Esophagus muscularis mucosa (tissue), 4 donors: ENCODE measurements around the gene MRPS22. TPM values are rescaled to one million over a fixed set of nuclear protein-coding genes. Genes with fewer than 3 reads are reported as not detected.

Experiments
- DNase-seq: peaks from one replicate; pipeline ENCODE4 v3.0.0-alpha.2; 2017; ENCODE audit errors: extremely low spot score
- H3K27ac ChIP-seq, 4 donors: fragments of 200-600 bp; sonication (generic); replicated peaks in 1 of 4; 1 replicate in 3 of 4; 2 replicates in 1 of 4; pipeline ENCODE4 v1.5.1; 2016 to 2019; ENCODE audit warnings: mild to moderate bottlenecking in 1 of 4
- H3K27me3 ChIP-seq, 4 donors: fragments of 200-600 bp; sonication (generic); one replicate each; pipeline versions ENCODE4 v1.5.1 to v1.6.0; 2016 to 2019
- H3K36me3 ChIP-seq, 4 donors: fragments of 200-600 bp; sonication (generic); one replicate each; pipeline ENCODE4 v1.5.1; 2016 to 2019
- H3K4me1 ChIP-seq, 4 donors: fragments of 200-600 bp; sonication (generic); one replicate each; pipeline ENCODE4 v1.5.1; 2016 to 2019
- H3K4me3 ChIP-seq, 4 donors: fragments of 200-600 bp; sonication (generic); 1 replicate in 2 of 4; 2 replicates in 2 of 4; pipeline ENCODE4 v1.5.1; 2016 to 2019; ENCODE audit warnings: mild to moderate bottlenecking in 4 of 4, moderate library complexity in 1 of 4
- H3K9me3 ChIP-seq, 4 donors: fragments of 200-600 bp; sonication (generic); 1 replicate in 3 of 4; 2 replicates in 1 of 4; pipeline ENCODE4 v1.5.1; 2016 to 2019
- CTCF ChIP-seq, 3 experiments: fragments of 200-600 bp in 2 of 3; fragments of 450-650 bp in 1 of 3; sonication (generic) in 2 of 3; IDR thresholded peaks; one replicate each; pipeline ENCODE4 v1.5.1; 2017 to 2019; ENCODE audit warnings: antibody characterized with exemption in 3 of 3, mild to moderate bottlenecking in 2 of 3, moderate library complexity in 1 of 3
- EP300 ChIP-seq: sonication (generic); formaldehyde crosslinking; IDR thresholded peaks from one replicate; pipeline ENCODE4 v1.6.1; 2017; ENCODE audit warnings: antibody characterized with exemption
- POLR2A ChIP-seq: fragments of 450-650 bp; IDR thresholded peaks from one replicate; pipeline ENCODE4 v1.6.1; 2017; ENCODE audit warnings: antibody characterized with exemption, moderate library complexity, mild to moderate bottlenecking, low read depth
- POLR2AphosphoS5 ChIP-seq, 2 donors: sonication (generic); formaldehyde crosslinking; IDR thresholded peaks; one replicate each; pipeline ENCODE4 v1.6.1; 2017; ENCODE audit warnings: antibody characterized with exemption in 2 of 2
- WGBS: methylation state at CpG from one replicate; pipeline ENCODE4 v1.1.5; 2018; 5-methylcytosine and 5-hydroxymethylcytosine counted together
- intact Hi-C: fragments of 100-400 bp; cut with DNase I; formaldehyde crosslinking; loops from one replicate; pipeline ENCODE4 v1.15.1; 2023
- total RNA-seq, 4 donors: library from RNA; depleted of rRNA; stranded (reverse); fragments of >200 nt; gene quantifications; one replicate each; pipeline versions ENCODE4 v1.1.0 to v1.2.1, GENCODE V29; 2016

Gene MRPS22
- total RNA-seq, 4 donors from 2014 or later: 37.0 to 50.9 (median 45.8) TPM

- Histone ChIP-seq H3K4me3 (no peak overlapping the region), H3K27me3 (peaks cover 0 to 6% (median 0%) of the 10 kb centered on the region in 4 donors), H3K4me1 (no peaks in the 10 kb centered on the region), H3K36me3 (no peaks in the 10 kb centered on the region), H3K9me3 (no peaks in the 10 kb centered on the region), H3K27ac (no peak overlapping the region)
- no peak for TF ChIP-seq POLR2AphosphoS5 (IDR thresholded peaks at IDR 0.05)
- no peak for TF ChIP-seq EP300
- no peak for TF ChIP-seq CTCF (IDR thresholded peaks at IDR 0.05)
- no peak for TF ChIP-seq POLR2A
- WGBS: 96% methylated on average over 7 of the region's 7 CpGs
- no peak for DNase-seq
- intact Hi-C loops: no loop called here
Observed at GRCh38 chr3:139323146-139323545, 20.7 kb upstream of the MRPS22 start.

GRCh38 chr3:139324456-139324855 is 19.4 kb upstream of the MRPS22 start:
- no peak for DNase-seq
- Histone ChIP-seq H3K27ac (no peak overlapping the region), H3K4me1 (peaks cover 0 to 6% (median 6%) of the 10 kb centered on the region in 4 donors), H3K9me3 (no peaks in the 10 kb centered on the region), H3K27me3 (peaks cover 0 to 12% (median 0%) of the 10 kb centered on the region in 4 donors), H3K4me3 (no peak overlapping the region), H3K36me3 (no peaks in the 10 kb centered on the region)
- intact Hi-C loops: no loop called here
- 78% methylated on average over 4 of the region's 5 CpGs for WGBS
- TF ChIP-seq POLR2AphosphoS5 (IDR thresholded peaks at IDR 0.05) (no peak), POLR2A (no peak), EP300 (no peak), CTCF (IDR thresholded peaks at IDR 0.05) (no peak)

- Histone ChIP-seq H3K36me3 (no peaks in the 10 kb centered on the region), H3K27ac (no peak overlapping the region), H3K4me1 (peaks cover 0 to 8% (median 7%) of the 10 kb centered on the region in 4 donors), H3K27me3 (peaks cover 0 to 22% (median 0%) of the 10 kb centered on the region in 4 donors), H3K4me3 (no peak overlapping the region), H3K9me3 (no peaks in the 10 kb centered on the region)
- intact Hi-C loops: no loop called here
- TF ChIP-seq CTCF (IDR thresholded peaks at IDR 0.05): no peak
- no peak for TF ChIP-seq EP300
- TF ChIP-seq POLR2AphosphoS5 (IDR thresholded peaks at IDR 0.05): no peak
- TF ChIP-seq POLR2A: no peak
- DNase-seq: no peak
- WGBS: 100% methylated on average over 2 of the region's 3 CpGs
Observed at GRCh38 chr3:139325551-139325950, 18.3 kb upstream of the MRPS22 start.

- intact Hi-C loops: no loop called here
- peaks cover 0 to 27% (median 0%) of the 10 kb centered on the region in 4 donors for H3K27me3 ChIP-seq
- no peak overlapping the region for H3K4me3 ChIP-seq
- H3K4me1 ChIP-seq: peaks cover 0 to 8% (median 7%) of the 10 kb centered on the region in 4 donors
- TF ChIP-seq EP300: no peak
- no peak for TF ChIP-seq CTCF (IDR thresholded peaks at IDR 0.05)
- TF ChIP-seq POLR2A: no peak
- TF ChIP-seq POLR2AphosphoS5 (IDR thresholded peaks at IDR 0.05): no peak
- no peak for DNase-seq
- no peaks in the 10 kb centered on the region for H3K9me3 ChIP-seq
- no peak overlapping the region for H3K27ac ChIP-seq
- H3K36me3 ChIP-seq: no peaks in the 10 kb centered on the region
- WGBS: 87% methylated on average over 5 of the region's 5 CpGs
Observed at GRCh38 chr3:139326131-139326530, 17.7 kb upstream of the MRPS22 start.

- Histone ChIP-seq H3K4me3 (no peak overlapping the region), H3K27me3 (peaks cover 0 to 33% (median 0%) of the 10 kb centered on the region in 4 donors), H3K9me3 (no peaks in the 10 kb centered on the region), H3K4me1 (peaks cover 0 to 8% (median 7%) of the 10 kb centered on the region in 4 donors), H3K36me3 (no peaks in the 10 kb centered on the region), H3K27ac (no peak overlapping the region)
- DNase-seq: no peak
- intact Hi-C loops: no loop called here
- TF ChIP-seq EP300 (no peak), CTCF (IDR thresholded peaks at IDR 0.05) (no peak), POLR2A (no peak), POLR2AphosphoS5 (IDR thresholded peaks at IDR 0.05) (no peak)
- 82% methylated on average over 3 of the region's 4 CpGs for WGBS
Observed at GRCh38 chr3:139326707-139327106, 17.1 kb upstream of the MRPS22 start.
